GM18873 (cell line): Measurements from ENCODE around the gene ASB1.

Experiments
- ATAC-seq: cut with Tn5 transposase; IDR thresholded peaks from one replicate; pipeline ENCODE4 v1.9.1; 2021; ENCODE audit warnings: mild to moderate bottlenecking, moderate library complexity, moderate number of reproducible peaks; ENCODE audit not compliant: unreplicated experiment, low FRiP score

Gene ASB1

GRCh38 chr2:238426568-238427434, at the start of gene ASB1:
Gene ASB1, plus strand, starts transcription at chr2:238426927. Its CDS starts 144 bp downstream, at chr2:238427071.
- ATAC-seq = peak; percentile 62

GRCh38 chr2:238378230-238379095, 48.3 kb upstream of the ASB1 start:
- ATAC-seq = no peak

- no peak for ATAC-seq
Observed at GRCh38 chr2:238379096-238379810, 47.5 kb upstream of the ASB1 start.

GRCh38 chr2:238380336-238380735, 46.4 kb upstream of the ASB1 start:
- ATAC-seq = no peak

- no peak for ATAC-seq
Observed at GRCh38 chr2:238380785-238381184, 45.9 kb upstream of the ASB1 start.

- ATAC-seq = no peak
Observed at GRCh38 chr2:238381341-238382115, 45.2 kb upstream of the ASB1 start.

- no peak for ATAC-seq
Observed at GRCh38 chr2:238382381-238382781, 44.3 kb upstream of the ASB1 start.

GRCh38 chr2:238383135-238383534, 43.6 kb upstream of the ASB1 start:
- no peak for ATAC-seq

- no peak for ATAC-seq
Observed at GRCh38 chr2:238383743-238384380, 42.9 kb upstream of the ASB1 start.

GRCh38 chr2:238387332-238387731, 39.4 kb upstream of the ASB1 start:
- no peak for ATAC-seq

GRCh38 chr2:238388794-238389193, 37.9 kb upstream of the ASB1 start:
- ATAC-seq = no peak

GRCh38 chr2:238389988-238390589, 36.6 kb upstream of the ASB1 start:
- ATAC-seq = no peak

GRCh38 chr2:238391042-238391689, 35.6 kb upstream of the ASB1 start:
- no peak for ATAC-seq

- no peak for ATAC-seq
Observed at GRCh38 chr2:238396663-238397062, 30.1 kb upstream of the ASB1 start.

- ATAC-seq = no peak
Observed at GRCh38 chr2:238397356-238397755, 29.4 kb upstream of the ASB1 start.

GRCh38 chr2:238398577-238398976, 28.1 kb upstream of the ASB1 start:
- no peak for ATAC-seq

GRCh38 chr2:238399094-238399493, 27.6 kb upstream of the ASB1 start:
- ATAC-seq = no peak

GRCh38 chr2:238401551-238401950, 25.2 kb upstream of the ASB1 start:
- no peak for ATAC-seq
